Osteoblast (primary cell): ENCODE measurements around the gene APRT. TPM values are rescaled to one million over a fixed set of nuclear protein-coding genes. Genes with fewer than 3 reads are reported as not detected.
A peak's percentile ranks its signal among the peaks of the same experiment; 100 is the strongest.

Experiments
- DNase-seq: peaks from one replicate; pipeline ENCODE4 v3.0.0; 2011; ENCODE audit warnings: low spot score, mixed read lengths; ENCODE audit not compliant: insufficient read length; ENCODE audit errors: missing footprints
- H2AFZ ChIP-seq: 2 replicates; pipeline ENCODE4 v1.6.0; 2011; ENCODE audit warnings: mild to moderate bottlenecking, low read length
- H3K27ac ChIP-seq: 2 replicates; pipeline ENCODE4 v1.5.1; 2011; ENCODE audit warnings: mild to moderate bottlenecking, low read depth, low read length, moderate library complexity
- H3K27me3 ChIP-seq: 2 replicates; pipeline ENCODE4 v1.6.0; 2012; ENCODE audit warnings: mild to moderate bottlenecking, control low read depth, inconsistent platforms, low read length, moderate library complexity; ENCODE audit not compliant: insufficient read depth
- H3K36me3 ChIP-seq: 2 replicates; pipeline ENCODE4 v1.5.1; 2011; ENCODE audit warnings: mild to moderate bottlenecking, low read length, control low read depth, moderate library complexity; ENCODE audit not compliant: insufficient read depth
- H3K4me1 ChIP-seq: 2 replicates; pipeline ENCODE4 v1.5.1; 2011; ENCODE audit warnings: mild to moderate bottlenecking, low read length, control low read depth, moderate library complexity; ENCODE audit not compliant: insufficient read depth
- H3K4me2 ChIP-seq: 2 replicates; pipeline ENCODE4 v1.6.0; 2011; ENCODE audit warnings: mild to moderate bottlenecking, low read length; ENCODE audit not compliant: insufficient read depth
- H3K4me3 ChIP-seq: fragments of 200-600 bp; sonication (generic); 3 replicates; pipeline ENCODE4 v1.5.1; 2012; ENCODE audit warnings: mild to moderate bottlenecking, low read length, inconsistent platforms; ENCODE audit not compliant: insufficient read depth
- H3K79me2 ChIP-seq: 2 replicates; pipeline ENCODE4 v1.6.0; 2012; ENCODE audit warnings: mild to moderate bottlenecking, low read length, control low read depth, inconsistent platforms; ENCODE audit not compliant: insufficient read depth
- H3K9me3 ChIP-seq: 2 replicates; pipeline ENCODE4 v1.5.1; 2011; ENCODE audit warnings: low read depth, low read length, control low read depth
- H4K20me1 ChIP-seq: 2 replicates; pipeline ENCODE4 v1.6.0; 2012; ENCODE audit warnings: mild to moderate bottlenecking, low read length, control low read depth; ENCODE audit not compliant: insufficient read depth
- total RNA-seq: library from RNA; depleted of rRNA; stranded (reverse); fragments of >200 nt; gene quantifications from 2 replicates; pipeline ENCODE4 v1.2.3, GENCODE V29; 2012
- TF ChIP-seq, protein P1 (sequence below): IDR thresholded peaks from 2 replicates; pipeline ENCODE4 v1.5.1; 2011; ENCODE audit warnings: mild to moderate bottlenecking, low read depth, low read length, moderate library complexity; ENCODE audit errors: extremely low read depth

Gene APRT
- total RNA-seq, 1 donor: 53.6 TPM

DNA sequence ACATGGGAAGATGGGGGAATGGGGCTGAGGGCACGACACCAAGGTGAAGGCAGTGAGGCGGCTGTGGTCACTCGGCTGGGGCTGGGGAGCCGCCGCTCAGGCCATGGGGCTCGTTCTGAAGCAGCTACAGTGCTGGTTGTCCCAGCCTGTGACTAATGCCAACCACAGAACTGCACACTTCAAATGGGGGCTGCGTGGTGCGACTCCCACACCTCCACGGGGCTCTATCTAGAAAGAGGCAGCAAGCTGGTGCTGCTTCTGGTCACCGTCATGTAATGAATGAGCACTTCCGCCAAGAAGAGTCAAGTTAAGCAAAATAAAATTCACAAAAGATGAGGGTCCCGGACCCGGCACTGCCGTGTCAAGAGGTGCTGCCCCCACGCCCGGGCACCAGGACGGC, 25.1 kb upstream of the APRT start:
- peaks cover 13% of the 10 kb centered on the region for H3K36me3 ChIP-seq
- H3K79me2 ChIP-seq: no peaks in the 10 kb centered on the region
- no peaks in the 10 kb centered on the region for H3K4me1 ChIP-seq
- no peaks in the 10 kb centered on the region for H3K9me3 ChIP-seq
- no peak overlapping the region for H3K4me3 ChIP-seq
- no peaks in the 10 kb centered on the region for H3K27me3 ChIP-seq
- no peak overlapping the region for H2AFZ ChIP-seq
- TF ChIP-seq, protein P1, sequence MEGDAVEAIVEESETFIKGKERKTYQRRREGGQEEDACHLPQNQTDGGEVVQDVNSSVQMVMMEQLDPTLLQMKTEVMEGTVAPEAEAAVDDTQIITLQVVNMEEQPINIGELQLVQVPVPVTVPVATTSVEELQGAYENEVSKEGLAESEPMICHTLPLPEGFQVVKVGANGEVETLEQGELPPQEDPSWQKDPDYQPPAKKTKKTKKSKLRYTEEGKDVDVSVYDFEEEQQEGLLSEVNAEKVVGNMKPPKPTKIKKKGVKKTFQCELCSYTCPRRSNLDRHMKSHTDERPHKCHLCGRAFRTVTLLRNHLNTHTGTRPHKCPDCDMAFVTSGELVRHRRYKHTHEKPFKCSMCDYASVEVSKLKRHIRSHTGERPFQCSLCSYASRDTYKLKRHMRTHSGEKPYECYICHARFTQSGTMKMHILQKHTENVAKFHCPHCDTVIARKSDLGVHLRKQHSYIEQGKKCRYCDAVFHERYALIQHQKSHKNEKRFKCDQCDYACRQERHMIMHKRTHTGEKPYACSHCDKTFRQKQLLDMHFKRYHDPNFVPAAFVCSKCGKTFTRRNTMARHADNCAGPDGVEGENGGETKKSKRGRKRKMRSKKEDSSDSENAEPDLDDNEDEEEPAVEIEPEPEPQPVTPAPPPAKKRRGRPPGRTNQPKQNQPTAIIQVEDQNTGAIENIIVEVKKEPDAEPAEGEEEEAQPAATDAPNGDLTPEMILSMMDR: no peak
- H3K4me2 ChIP-seq: no peak overlapping the region
- no peaks in the 10 kb centered on the region for H4K20me1 ChIP-seq
- DNase-seq: no peak
- no peak overlapping the region for H3K27ac ChIP-seq

- TF ChIP-seq, protein P1: no peak
- H3K27ac ChIP-seq: peak overlapping the region; percentile 12
- no peak overlapping the region for H3K4me3 ChIP-seq
- no peak overlapping the region for H3K4me2 ChIP-seq
- peak overlapping the region; percentile 56 for H2AFZ ChIP-seq
- H3K9me3 ChIP-seq: no peaks in the 10 kb centered on the region
- H3K79me2 ChIP-seq: no peaks in the 10 kb centered on the region
- DNase-seq: no peak
- H4K20me1 ChIP-seq: no peaks in the 10 kb centered on the region
- H3K36me3 ChIP-seq: peaks cover 13% of the 10 kb centered on the region
- H3K27me3 ChIP-seq: no peaks in the 10 kb centered on the region
- H3K4me1 ChIP-seq: no peaks in the 10 kb centered on the region
Observed at GRCh38 chr16:88835818-88836217, 24.1 kb upstream of the APRT start.

DNA sequence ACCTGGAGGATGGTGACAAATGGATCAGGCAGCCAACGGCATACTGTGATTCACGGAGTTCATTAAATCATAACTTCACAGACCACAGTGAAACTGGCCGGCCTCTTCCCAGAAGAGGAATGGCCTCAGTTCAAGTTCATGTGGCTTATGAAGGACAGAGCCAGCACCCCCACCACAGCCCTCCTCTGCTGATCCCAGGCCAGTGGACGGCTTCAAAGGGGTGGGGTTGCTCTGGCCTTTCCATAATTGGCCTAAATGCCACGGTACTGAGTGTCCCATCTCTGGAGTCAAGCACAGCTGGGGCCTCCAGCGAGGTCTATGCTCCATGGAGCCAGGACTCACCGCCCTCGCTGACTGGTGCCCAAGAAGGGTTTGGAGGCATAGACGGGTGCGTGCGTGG, 23.7 kb upstream of the APRT start:
- Histone ChIP-seq H4K20me1 (no peaks in the 10 kb centered on the region), H3K4me3 (no peak overlapping the region), H3K9me3 (no peaks in the 10 kb centered on the region), H2AFZ (peak overlapping the region; percentile 56), H3K27me3 (no peaks in the 10 kb centered on the region), H3K36me3 (peaks cover 11% of the 10 kb centered on the region), H3K27ac (peak overlapping the region; percentile 12), H3K4me1 (no peaks in the 10 kb centered on the region), H3K4me2 (peak overlapping the region; percentile 18), H3K79me2 (no peaks in the 10 kb centered on the region)
- TF ChIP-seq, protein P1: no peak
- peak; percentile 98 for DNase-seq

DNA sequence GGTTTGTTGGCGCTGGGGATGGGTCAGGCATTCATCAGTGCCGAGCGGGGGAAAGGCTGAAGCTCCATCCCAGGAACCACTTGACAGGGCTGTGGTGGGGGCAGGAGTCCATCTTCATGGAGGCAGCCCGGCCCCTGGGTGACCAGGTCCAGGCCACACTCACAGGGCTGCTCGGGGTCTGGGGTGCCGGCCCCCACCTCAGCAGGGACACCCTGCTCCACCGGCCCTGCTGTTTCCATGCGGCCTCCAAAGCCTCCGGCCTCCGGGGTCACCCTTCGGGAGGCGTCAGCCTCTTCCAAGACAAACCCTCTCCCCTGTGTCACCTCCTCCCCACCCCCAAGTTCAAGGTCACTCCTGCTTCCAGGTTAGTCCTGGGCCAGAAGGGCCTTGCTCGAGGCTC, 22.9 kb upstream of the APRT start:
- Histone ChIP-seq H3K27me3 (no peaks in the 10 kb centered on the region), H2AFZ (no peak overlapping the region), H4K20me1 (no peaks in the 10 kb centered on the region), H3K4me3 (no peak overlapping the region), H3K79me2 (no peaks in the 10 kb centered on the region), H3K36me3 (peaks cover 4% of the 10 kb centered on the region), H3K4me2 (no peak overlapping the region), H3K4me1 (no peaks in the 10 kb centered on the region), H3K9me3 (no peaks in the 10 kb centered on the region), H3K27ac (no peak overlapping the region)
- TF ChIP-seq, protein P1: no peak
- no peak for DNase-seq
